ENCODE measurements around the gene CHMP6. TPM values are rescaled to one million over a fixed set of nuclear protein-coding genes. Genes with fewer than 3 reads are reported as not detected.
A peak's percentile ranks its signal among the peaks of the same experiment; 100 is the strongest.

The CHMP6 gene
- total and polyA plus RNA-seq, 4 donors: 15.9 to 30.9 (median 26.8) TPM

- intact Hi-C loops (cut with DNase I): no loop called here
- H3K9me3 ChIP-seq (ENCODE audit: control insufficient read depth, low read length): no peaks in the 10 kb centered on the region
- ATAC-seq (ENCODE audit: low FRiP score) (no peak), DNase-seq (no peak)
- H3K4me3 ChIP-seq (ENCODE audit: low read length in 2 of 2): no peak overlapping the region
- H3K4me1 ChIP-seq (ENCODE audit: control insufficient read depth in 1 of 2, insufficient read depth in 2 of 2, low read length in 2 of 2): no peaks in the 10 kb centered on the region
- no peaks in the 10 kb centered on the region for H3K27me3 ChIP-seq (ENCODE audit: control insufficient read depth in 1 of 2, insufficient read depth in 2 of 2, low read length in 1 of 2)
- no peak overlapping the region for H3K27ac ChIP-seq (ENCODE audit: low read depth in 1 of 2, low read length in 2 of 2)
- 47 to 66% methylated on average over 21 of the region's 21 CpGs for WGBS, 2 donors
- H3K36me3 ChIP-seq (ENCODE audit: control insufficient read depth in 1 of 2, insufficient read depth in 2 of 2, low read length in 1 of 2): no peaks in the 10 kb centered on the region
Observed at GRCh38 chr17:80961541-80962330, 29.9 kb upstream of the CHMP6 start.

GRCh38 chr17:80962356-80963329, 29.0 kb upstream of the CHMP6 start:
- Histone ChIP-seq H3K4me1 (ENCODE audit: control insufficient read depth in 1 of 2, insufficient read depth in 2 of 2, low read length in 2 of 2) (no peaks in the 10 kb centered on the region), H3K27ac (ENCODE audit: low read depth in 1 of 2, low read length in 2 of 2) (no peak overlapping the region)
- 93 to 96% methylated on average over 41 of the region's 41 CpGs for WGBS, 2 donors

GRCh38 chr17:80963812-80964543, 27.7 kb upstream of the CHMP6 start:
- DNase-seq (no peak), ATAC-seq (ENCODE audit: low FRiP score) (no peak)
- H3K36me3 ChIP-seq (ENCODE audit: control insufficient read depth in 1 of 2, insufficient read depth in 2 of 2, low read length in 1 of 2): no peaks in the 10 kb centered on the region
- no peaks in the 10 kb centered on the region for H3K9me3 ChIP-seq (ENCODE audit: control insufficient read depth, low read length)
- H3K4me1 ChIP-seq (ENCODE audit: control insufficient read depth in 1 of 2, insufficient read depth in 2 of 2, low read length in 2 of 2): no peaks in the 10 kb centered on the region
- WGBS, 2 donors: 94 to 95% methylated on average over 48 to 49 of the region's 49 CpGs
- no peaks in the 10 kb centered on the region for H3K27me3 ChIP-seq (ENCODE audit: control insufficient read depth in 1 of 2, insufficient read depth in 2 of 2, low read length in 1 of 2)
- intact Hi-C loops (cut with DNase I): no loop called here
- no peak overlapping the region for H3K4me3 ChIP-seq (ENCODE audit: low read length in 2 of 2)
- H3K27ac ChIP-seq (ENCODE audit: low read depth in 1 of 2, low read length in 2 of 2): no peak overlapping the region

More at GRCh38 chr17:80962356-80963329, 29.0 kb upstream of the CHMP6 start:
- Histone ChIP-seq H3K9me3 (ENCODE audit: control insufficient read depth, low read length) (no peaks in the 10 kb centered on the region), H3K36me3 (ENCODE audit: control insufficient read depth in 1 of 2, insufficient read depth in 2 of 2, low read length in 1 of 2) (no peaks in the 10 kb centered on the region), H3K27me3 (ENCODE audit: control insufficient read depth in 1 of 2, insufficient read depth in 2 of 2, low read length in 1 of 2) (no peaks in the 10 kb centered on the region), H3K4me3 (ENCODE audit: low read length in 2 of 2) (no peak overlapping the region)
- intact Hi-C loops (cut with DNase I): no loop called here
- ATAC-seq (ENCODE audit: low FRiP score): no peak
- DNase-seq: no peak

GRCh38 chr17:80964544-80964856, 27.1 kb upstream of the CHMP6 start:
- WGBS, 2 donors: 89 to 96% methylated on average over 14 of the region's 14 CpGs
- Histone ChIP-seq H3K36me3 (ENCODE audit: control insufficient read depth in 1 of 2, insufficient read depth in 2 of 2, low read length in 1 of 2) (no peaks in the 10 kb centered on the region), H3K9me3 (ENCODE audit: control insufficient read depth, low read length) (no peaks in the 10 kb centered on the region), H3K27me3 (ENCODE audit: control insufficient read depth in 1 of 2, insufficient read depth in 2 of 2, low read length in 1 of 2) (no peaks in the 10 kb centered on the region), H3K4me3 (ENCODE audit: low read length in 2 of 2) (no peak overlapping the region), H3K4me1 (ENCODE audit: control insufficient read depth in 1 of 2, insufficient read depth in 2 of 2, low read length in 2 of 2) (no peaks in the 10 kb centered on the region), H3K27ac (ENCODE audit: low read depth in 1 of 2, low read length in 2 of 2) (no peak overlapping the region)
- intact Hi-C loops (cut with DNase I): no loop called here
- DNase-seq (no peak), ATAC-seq (ENCODE audit: low FRiP score) (no peak)

GRCh38 chr17:80964859-80965580, 26.6 kb upstream of the CHMP6 start:
- Histone ChIP-seq H3K9me3 (ENCODE audit: control insufficient read depth, low read length) (no peaks in the 10 kb centered on the region), H3K27ac (ENCODE audit: low read depth in 1 of 2, low read length in 2 of 2) (no peak overlapping the region), H3K4me1 (ENCODE audit: control insufficient read depth in 1 of 2, insufficient read depth in 2 of 2, low read length in 2 of 2) (no peaks in the 10 kb centered on the region), H3K36me3 (ENCODE audit: control insufficient read depth in 1 of 2, insufficient read depth in 2 of 2, low read length in 1 of 2) (no peaks in the 10 kb centered on the region), H3K4me3 (ENCODE audit: low read length in 2 of 2) (no peak overlapping the region), H3K27me3 (ENCODE audit: control insufficient read depth in 1 of 2, insufficient read depth in 2 of 2, low read length in 1 of 2) (no peaks in the 10 kb centered on the region)
- DNase-seq (peak in 1 of 2 donors; percentile 45), ATAC-seq (ENCODE audit: low FRiP score) (no peak)
- WGBS, 2 donors: 93 to 94% methylated on average over 36 of the region's 36 CpGs
- intact Hi-C loops (cut with DNase I): loop anchor here in 1 of 2 donors (5.0 kb wide), 1 partner anchor 103 kb away; no protein-coding TSS in a partner anchor

GRCh38 chr17:80965606-80966005, 26.0 kb upstream of the CHMP6 start:
- ATAC-seq (ENCODE audit: low FRiP score): no peak
- Histone ChIP-seq H3K4me3 (ENCODE audit: low read length in 2 of 2) (no peak overlapping the region), H3K9me3 (ENCODE audit: control insufficient read depth, low read length) (no peaks in the 10 kb centered on the region), H3K36me3 (ENCODE audit: control insufficient read depth in 1 of 2, insufficient read depth in 2 of 2, low read length in 1 of 2) (no peaks in the 10 kb centered on the region), H3K27ac (ENCODE audit: low read depth in 1 of 2, low read length in 2 of 2) (no peak overlapping the region), H3K27me3 (ENCODE audit: control insufficient read depth in 1 of 2, insufficient read depth in 2 of 2, low read length in 1 of 2) (no peaks in the 10 kb centered on the region), H3K4me1 (ENCODE audit: control insufficient read depth in 1 of 2, insufficient read depth in 2 of 2, low read length in 2 of 2) (no peaks in the 10 kb centered on the region)
- DNase-seq: no peak
- intact Hi-C loops (cut with DNase I): loop anchor here in 1 of 2 donors (5.0 kb wide), 1 partner anchor 103 kb away; no protein-coding TSS in a partner anchor
- WGBS, 2 donors: 92 to 97% methylated on average over 21 of the region's 21 CpGs

- 95% methylated on average over 19 of the region's 19 CpGs for WGBS, 2 donors
- intact Hi-C loops (cut with DNase I): loop anchor here in 1 of 2 donors (5.0 kb wide), 1 partner anchor 105 kb away; no protein-coding TSS in a partner anchor
- DNase-seq (peak in 1 of 2 donors; percentile 47), ATAC-seq (ENCODE audit: low FRiP score) (no peak)
- H3K9me3 ChIP-seq (ENCODE audit: control insufficient read depth, low read length): no peaks in the 10 kb centered on the region
- H3K27me3 ChIP-seq (ENCODE audit: control insufficient read depth in 1 of 2, insufficient read depth in 2 of 2, low read length in 1 of 2): no peaks in the 10 kb centered on the region
- H3K36me3 ChIP-seq (ENCODE audit: control insufficient read depth in 1 of 2, insufficient read depth in 2 of 2, low read length in 1 of 2): no peaks in the 10 kb centered on the region
- no peak overlapping the region for H3K27ac ChIP-seq (ENCODE audit: low read depth in 1 of 2, low read length in 2 of 2)
- no peak overlapping the region for H3K4me3 ChIP-seq (ENCODE audit: low read length in 2 of 2)
- no peaks in the 10 kb centered on the region for H3K4me1 ChIP-seq (ENCODE audit: control insufficient read depth in 1 of 2, insufficient read depth in 2 of 2, low read length in 2 of 2)
Observed at GRCh38 chr17:80967404-80967872, 24.2 kb upstream of the CHMP6 start.

Measured in aorta (tissue), 5 donors.